ENCODE data around the gene SLC66A1. TPM values are rescaled to one million over a fixed set of nuclear protein-coding genes. Genes with fewer than 3 reads are reported as not detected.
A peak's percentile ranks its signal among the peaks of the same experiment; 100 is the strongest.

The SLC66A1 gene
- total RNA-seq, 1 experiment from 2014 or later, result 22.5 TPM

DNA sequence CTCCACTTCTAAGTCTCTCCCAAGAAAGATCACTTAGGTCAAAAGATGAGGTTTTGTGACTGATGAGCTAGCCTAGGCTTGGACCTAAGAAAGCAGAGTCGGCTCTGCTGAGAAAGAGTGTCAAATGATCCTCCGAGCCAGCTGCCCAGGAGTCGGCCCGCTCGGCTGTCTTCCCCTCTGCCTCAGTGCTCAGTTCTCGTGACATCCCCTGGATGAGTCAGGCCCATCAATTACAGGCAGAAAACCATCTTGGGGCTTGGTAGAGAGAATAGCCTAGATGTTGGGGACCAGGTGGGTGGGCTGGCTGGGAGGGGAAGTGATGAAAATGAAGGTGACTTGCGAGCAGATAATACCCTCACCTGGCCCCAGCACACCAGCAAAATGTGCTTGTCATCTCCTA is 60.5 kb downstream of the SLC66A1 start:
- H3K27me3 Mint-ChIP-seq (ENCODE audit: low read depth), result no peaks in the 10 kb centered on the region
- no CpG with 5 or more reads among the region's 7 CpGs for WGBS (ENCODE audit: extremely low coverage, insufficient read length, low lambda C conversion rate)

More for the DNA sequence above, 60.5 kb downstream of the SLC66A1 start:
- H3K9ac ChIP-seq (ENCODE audit: extremely low read depth, insufficient read length, low read length), result no peak overlapping the region
- no peak overlapping the region for H4K8ac ChIP-seq (replicated peaks; ENCODE audit: insufficient read length, low read depth, low read length)
- no peak overlapping the region for H3K4me2 ChIP-seq (ENCODE audit: insufficient read depth, insufficient read length, low read length)
- no peaks in the 10 kb centered on the region for H3K9me3 ChIP-seq (ENCODE audit: control insufficient read depth, low read depth, low read length)
- H3K23ac ChIP-seq (ENCODE audit: insufficient read length, low read depth, low read length), result no peak overlapping the region
- H3T11ph ChIP-seq (ENCODE audit: low read length), result no peak overlapping the region
- H3K4ac ChIP-seq (ENCODE audit: low read depth, low read length), result no peak overlapping the region
- no peak overlapping the region for H2AK5ac ChIP-seq (ENCODE audit: insufficient read length, low read length)
- H4K5ac ChIP-seq (ENCODE audit: insufficient read length, low read depth, low read length), result no peak overlapping the region
- H2BK20ac ChIP-seq (ENCODE audit: low read depth, low read length, poor library complexity, severe bottlenecking), result no peak overlapping the region
- H3K14ac ChIP-seq (ENCODE audit: insufficient read depth, low read length), result no peak overlapping the region
- no peaks in the 10 kb centered on the region for H3K4me1 Mint-ChIP-seq
- H3K4me1 ChIP-seq (ENCODE audit: insufficient read depth, low read length), result no peaks in the 10 kb centered on the region
- no peak for DNase-seq
- peak overlapping the region in 1 of 3 experiments; percentile 16; a peak in 3 of 7 replicates for H3K27ac Mint-ChIP-seq
- H2BK12ac ChIP-seq (ENCODE audit: insufficient read length, low read depth, low read length), result no peak overlapping the region
- H2BK120ac ChIP-seq (ENCODE audit: low read depth, low read length, poor library complexity, severe bottlenecking), result no peak overlapping the region
- no peaks in the 10 kb centered on the region for H3K23me2 ChIP-seq (ENCODE audit: insufficient read length, low read depth, low read length, poor library complexity, severe bottlenecking)
- H3K18ac ChIP-seq (ENCODE audit: insufficient read length, low read depth, low read length), result no peak overlapping the region
- H4K91ac ChIP-seq (ENCODE audit: insufficient read length, low read depth, low read length), result no peak overlapping the region
- no peaks in the 10 kb centered on the region for H4K20me1 ChIP-seq (ENCODE audit: control insufficient read depth, insufficient read depth, insufficient read length)
- TF ChIP-seq, protein P1, sequence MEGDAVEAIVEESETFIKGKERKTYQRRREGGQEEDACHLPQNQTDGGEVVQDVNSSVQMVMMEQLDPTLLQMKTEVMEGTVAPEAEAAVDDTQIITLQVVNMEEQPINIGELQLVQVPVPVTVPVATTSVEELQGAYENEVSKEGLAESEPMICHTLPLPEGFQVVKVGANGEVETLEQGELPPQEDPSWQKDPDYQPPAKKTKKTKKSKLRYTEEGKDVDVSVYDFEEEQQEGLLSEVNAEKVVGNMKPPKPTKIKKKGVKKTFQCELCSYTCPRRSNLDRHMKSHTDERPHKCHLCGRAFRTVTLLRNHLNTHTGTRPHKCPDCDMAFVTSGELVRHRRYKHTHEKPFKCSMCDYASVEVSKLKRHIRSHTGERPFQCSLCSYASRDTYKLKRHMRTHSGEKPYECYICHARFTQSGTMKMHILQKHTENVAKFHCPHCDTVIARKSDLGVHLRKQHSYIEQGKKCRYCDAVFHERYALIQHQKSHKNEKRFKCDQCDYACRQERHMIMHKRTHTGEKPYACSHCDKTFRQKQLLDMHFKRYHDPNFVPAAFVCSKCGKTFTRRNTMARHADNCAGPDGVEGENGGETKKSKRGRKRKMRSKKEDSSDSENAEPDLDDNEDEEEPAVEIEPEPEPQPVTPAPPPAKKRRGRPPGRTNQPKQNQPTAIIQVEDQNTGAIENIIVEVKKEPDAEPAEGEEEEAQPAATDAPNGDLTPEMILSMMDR (conservative IDR thresholded peaks at IDR 0.05), result no peak
- H3K36me3 Mint-ChIP-seq (ENCODE audit: insufficient read depth in 1 of 3, low read depth in 3 of 3), result peaks cover 14 to 33% (median 17%) of the 10 kb centered on the region in 3 experiments
- H3K27ac ChIP-seq (ENCODE audit: insufficient read length, low read depth, low read length), result no peak overlapping the region
- no peaks in the 10 kb centered on the region for H3K27me3 ChIP-seq (ENCODE audit: insufficient read depth, low read length)
- H2BK5ac ChIP-seq (ENCODE audit: insufficient read length, low read length), result no peak overlapping the region
- no peaks in the 10 kb centered on the region for H3K9me3 Mint-ChIP-seq
- no peak overlapping the region for H2BK15ac ChIP-seq (ENCODE audit: low read depth, low read length)
- H3K79me2 ChIP-seq (ENCODE audit: insufficient read depth, low read length), result peaks cover 2% of the 10 kb centered on the region; the same call in 1 of the 2 replicates
- H3K79me1 ChIP-seq (ENCODE audit: insufficient read depth, low read depth, low read length, poor library complexity, severe bottlenecking), result peaks cover 10% of the 10 kb centered on the region
- no peak overlapping the region for H3K56ac ChIP-seq (ENCODE audit: insufficient read length, low read depth, low read length)
- no peak overlapping the region for H3K4me3 Mint-ChIP-seq
- H2AFZ ChIP-seq (ENCODE audit: low read length), result no peak overlapping the region
